ENCODE results near the gene CRNKL1.

The CRNKL1 gene

GRCh38 chr20:20060234-20060998, 8.2 kb upstream of the CRNKL1 start:
- no peak for DNase-seq

GRCh38 chr20:20051767-20052073, 546 bp downstream of the CRNKL1 start:
- no peak for DNase-seq

- no peak for DNase-seq
Measured at GRCh38 chr20:20039752-20040387, 12.4 kb downstream of the CRNKL1 start.

GRCh38 chr20:20038586-20038985, 13.7 kb downstream of the CRNKL1 start:
- DNase-seq, result no peak

GRCh38 chr20:20037960-20038359, 14.3 kb downstream of the CRNKL1 start:
- no peak for DNase-seq

GRCh38 chr20:20036756-20037155, 15.5 kb downstream of the CRNKL1 start:
- no peak for DNase-seq

- DNase-seq, result no peak
Measured at GRCh38 chr20:20034486-20034885, 17.8 kb downstream of the CRNKL1 start.

- DNase-seq, result no peak
Measured at GRCh38 chr20:20031790-20032189, 20.5 kb downstream of the CRNKL1 start.

- no peak for DNase-seq
Measured at GRCh38 chr20:20027284-20027683, 25.0 kb downstream of the CRNKL1 start.

GRCh38 chr20:20024942-20025341, 27.3 kb downstream of the CRNKL1 start:
- DNase-seq, result no peak

- DNase-seq, result no peak
Measured at GRCh38 chr20:20023395-20023794, 28.9 kb downstream of the CRNKL1 start.

GRCh38 chr20:20022498-20022897, 29.8 kb downstream of the CRNKL1 start:
- no peak for DNase-seq

GRCh38 chr20:20021835-20022234, 30.4 kb downstream of the CRNKL1 start:
- DNase-seq, result no peak

GRCh38 chr20:20020908-20021307, 31.4 kb downstream of the CRNKL1 start:
- no peak for DNase-seq

- DNase-seq, result no peak
Measured at GRCh38 chr20:20019123-20019522, 33.1 kb downstream of the CRNKL1 start.

- no peak for DNase-seq
Measured at GRCh38 chr20:20018366-20018765, 33.9 kb downstream of the CRNKL1 start.

- no peak for DNase-seq
Measured at GRCh38 chr20:20017844-20018185, 34.5 kb downstream of the CRNKL1 start.

- peak; percentile 71 to 80 for DNase-seq
Measured at GRCh38 chr20:20017001-20017843, 35.0 kb downstream of the CRNKL1 start, which contains the start of gene NAA20. Gene NAA20, plus strand, starts transcription at chr20:20017362. Its CDS starts 35 bp downstream, at chr20:20017397.

GRCh38 chr20:20014659-20015058, 37.6 kb downstream of the CRNKL1 start:
- DNase-seq, result no peak

GRCh38 chr20:20012541-20012940, 39.7 kb downstream of the CRNKL1 start:
- no peak for DNase-seq

- no peak for DNase-seq
Measured at GRCh38 chr20:20010639-20011500, 41.4 kb downstream of the CRNKL1 start.

GRCh38 chr20:20009784-20010253, 42.4 kb downstream of the CRNKL1 start:
- no peak for DNase-seq

- DNase-seq, result no peak
Measured at GRCh38 chr20:20005342-20005741, 46.9 kb downstream of the CRNKL1 start.
